T-cell (primary cell): Measurements from ENCODE around the gene LIN37. TPM values are rescaled to one million over a fixed set of nuclear protein-coding genes. Genes with fewer than 3 reads are reported as not detected.
A peak's percentile ranks its signal among the peaks of the same experiment; 100 is the strongest.

ENCODE experiments used
- ATAC-seq, 4 experiments: fragments of 200-7000 bp in 3 of 4; fragments of 150-1000 bp in 1 of 4; cut with Tn5 transposase; replicated peaks in 1 of 4; 1 replicate in 3 of 4; 2 replicates in 1 of 4; pipeline ENCODE4 v1.10.0; 2021; ENCODE audit warnings: moderate library complexity in 3 of 4, mild to moderate bottlenecking in 2 of 4, moderate number of reproducible peaks in 1 of 4
- CTCF ChIA-PET, 2 donors: fragments of 300-600 bp; sonication (Branson Sonifier 250); formaldehyde crosslinking; loops; one replicate each; lab custom pipeline; 2022; ENCODE audit warnings: antibody characterized with exemption in 2 of 2; lab: Charles Lee
- POLR2A ChIA-PET, 2 donors: fragments of 300-600 bp; sonication (Branson Sonifier 250); formaldehyde crosslinking; loops; one replicate each; lab custom pipeline; 2022; ENCODE audit warnings: antibody characterized with exemption in 2 of 2; lab: Charles Lee
- DNase-seq, 35 experiments: peaks; one replicate each; pipeline versions ENCODE4 v3.0.0 to v3.0.0-alpha.2; 2013 to 2023
- H3K27ac ChIP-seq: one replicate; pipeline ENCODE4 v1.5.1; 2013; ENCODE audit warnings: low read length
- H3K27me3 ChIP-seq, 2 experiments: replicated peaks in 1 of 2; 1 replicate in 1 of 2; 2 replicates in 1 of 2; pipeline versions ENCODE4 v1.6.1 to v1.7.0; 2013; ENCODE audit warnings: low read length in 1 of 2, mixed read lengths in 1 of 2; ENCODE audit not compliant: control insufficient read depth in 2 of 2, insufficient read depth in 2 of 2; ENCODE audit errors: extremely low read depth in 1 of 2
- H3K36me3 ChIP-seq, 2 donors: 1 replicate in 1 of 2; 2 replicates in 1 of 2; pipeline versions ENCODE4 v1.6.1 to v1.7.0; 2013; ENCODE audit warnings: low read length in 1 of 2; ENCODE audit not compliant: control insufficient read depth in 2 of 2, insufficient read depth in 1 of 2; ENCODE audit errors: extremely low read depth in 1 of 2
- H3K4me1 ChIP-seq, 2 experiments: 1 replicate in 1 of 2; 2 replicates in 1 of 2; pipeline versions ENCODE4 v1.6.1 to v1.7.0; 2013; ENCODE audit warnings: low read length in 2 of 2, mixed read lengths in 1 of 2; ENCODE audit not compliant: insufficient read depth in 2 of 2, control insufficient read depth in 1 of 2; ENCODE audit errors: extremely low read depth in 1 of 2
- H3K4me3 ChIP-seq, 2 donors: 1 replicate in 1 of 2; 2 replicates in 1 of 2; pipeline versions ENCODE4 v1.5.1 to v1.7.0; 2013; ENCODE audit warnings: mild to moderate bottlenecking in 2 of 2, low read length in 1 of 2, moderate library complexity in 1 of 2; ENCODE audit not compliant: control insufficient read depth in 1 of 2; ENCODE audit errors: extremely low read depth in 1 of 2
- H3K9me3 ChIP-seq: 2 replicates; pipeline ENCODE4 v1.7.0; 2013
- H3K27ac Mint-ChIP-seq, 2 donors: one replicate each; pipeline ENCODE4 v1.8.0; 2020 to 2021; ENCODE audit warnings: mild to moderate bottlenecking in 2 of 2, mixed read lengths in 2 of 2
- H3K27me3 Mint-ChIP-seq, 2 donors: one replicate each; pipeline ENCODE4 v1.8.0; 2021 to 2022; ENCODE audit warnings: mixed read lengths in 2 of 2
- H3K36me3 Mint-ChIP-seq: one replicate; pipeline ENCODE4 v1.8.0; 2021; ENCODE audit warnings: mixed read lengths
- H3K4me1 Mint-ChIP-seq, 3 donors: one replicate each; pipeline ENCODE4 v1.8.0; 2020 to 2022; ENCODE audit warnings: mixed read lengths in 3 of 3, mild to moderate bottlenecking in 1 of 3
- H3K4me3 Mint-ChIP-seq, 3 donors: one replicate each; pipeline ENCODE4 v1.8.0; 2020 to 2022; ENCODE audit warnings: mild to moderate bottlenecking in 3 of 3, mixed read lengths in 3 of 3, moderate library complexity in 3 of 3
- H3K9me3 Mint-ChIP-seq, 3 donors: one replicate each; pipeline ENCODE4 v1.8.0; 2020 to 2022; ENCODE audit warnings: mixed read lengths in 3 of 3
- WGBS: methylation state at CpG from one replicate; pipeline ENCODE4 v1.1.5; 2013; ENCODE audit warnings: missing lambda C conversion rate; ENCODE audit not compliant: insufficient coverage; 5-methylcytosine and 5-hydroxymethylcytosine counted together
- total RNA-seq, 35 experiments: library from RNA in 6 of 35; stranded (reverse) in 6 of 35; fragments of 120-200 nt in 1 of 35; gene quantifications; one replicate each; pipeline versions ENCODE4 v1.2.1 to v1.2.4 and lab custom pipeline; 2013 to 2026

LIN37 gene
- total RNA-seq, 5 donors from 2014 or later (not counting 1 experiment from before 2014, with no cell fraction given), result 11.8 to 23.6 (median 22.8) TPM

GRCh38 chr19:35753634-35754369 lies 5.4 kb downstream of the LIN37 start:
- ATAC-seq (no peak), DNase-seq (no peak)
- Histone ChIP-seq H3K36me3 (peaks cover 3 to 27% of the 10 kb centered on the region in 2 donors), H3K4me1 (peaks cover 22 to 47% of the 10 kb centered on the region in 2 experiments), H3K4me3 (no peak overlapping the region), H3K27me3 (peaks cover 0 to 21% of the 10 kb centered on the region in 2 experiments), H3K9me3 (no peaks in the 10 kb centered on the region), H3K27ac (no peak overlapping the region)
- Mint-ChIP-seq H3K36me3 (peaks cover 9% of the 10 kb centered on the region), H3K9me3 (no peaks in the 10 kb centered on the region), H3K27ac (no peak overlapping the region), H3K27me3 (peaks cover 7 to 10% of the 10 kb centered on the region in 2 donors), H3K4me1 (peaks cover 24 to 44% (median 37%) of the 10 kb centered on the region in 3 donors), H3K4me3 (no peak overlapping the region)
- ChIA-PET POLR2A (no interaction called here), CTCF (interaction anchor here (0.6 to 0.7 kb wide), 2 partner anchors 8 to 47 kb away, joined by 3 read pairs; partner anchors contain the start of gene PSENEN (in 1 of the 2))
- WGBS, result 94% methylated on average over 17 of the region's 20 CpGs

GRCh38 chr19:35754370-35755130 lies 6.2 kb downstream of the LIN37 start:
- no peak overlapping the region for H3K4me3 ChIP-seq
- peaks cover 20 to 48% of the 10 kb centered on the region in 2 experiments for H3K4me1 ChIP-seq
- Mint-ChIP-seq H3K4me3 (peak overlapping the region in 2 of 3 donors; percentile 52 to 60), H3K27me3 (peaks cover 7 to 10% of the 10 kb centered on the region in 2 donors), H3K4me1 (peaks cover 28 to 45% (median 40%) of the 10 kb centered on the region in 3 donors), H3K36me3 (peaks cover 10% of the 10 kb centered on the region), H3K27ac (no peak overlapping the region), H3K9me3 (no peaks in the 10 kb centered on the region)
- no peak overlapping the region for H3K27ac ChIP-seq
- 89% methylated on average over 6 of the region's 13 CpGs for WGBS
- peaks cover 0 to 21% of the 10 kb centered on the region in 2 experiments for H3K27me3 ChIP-seq
- no peaks in the 10 kb centered on the region for H3K9me3 ChIP-seq
- peaks cover 3 to 30% of the 10 kb centered on the region in 2 donors for H3K36me3 ChIP-seq
- POLR2A ChIA-PET, result no interaction called here
- ATAC-seq, result no peak
- no peak for DNase-seq
- CTCF ChIA-PET, result interaction anchor here in 1 of 2 donors (0.7 kb wide), 1 partner anchor 9 kb away, joined by 3 read pairs; the partner anchor contains the start of gene PSENEN

- CTCF ChIA-PET, result no interaction called here
- peaks cover 0 to 21% of the 10 kb centered on the region in 2 experiments for H3K27me3 ChIP-seq
- H3K9me3 ChIP-seq, result no peaks in the 10 kb centered on the region
- POLR2A ChIA-PET, result no interaction called here
- no peak overlapping the region for H3K27ac Mint-ChIP-seq
- peak overlapping the region; percentile 29 to 60 (median 52) for H3K4me3 Mint-ChIP-seq
- 74% methylated on average over 17 of the region's 17 CpGs for WGBS
- peak overlapping the region in 1 of 2 donors; percentile 47 for H3K4me3 ChIP-seq
- H3K27ac ChIP-seq, result no peak overlapping the region
- peaks cover 3 to 35% of the 10 kb centered on the region in 2 donors for H3K36me3 ChIP-seq
- peaks cover 20 to 47% of the 10 kb centered on the region in 2 experiments for H3K4me1 ChIP-seq
- DNase-seq, result no peak
- peaks cover 7 to 10% of the 10 kb centered on the region in 2 donors for H3K27me3 Mint-ChIP-seq
- no peaks in the 10 kb centered on the region for H3K9me3 Mint-ChIP-seq
- ATAC-seq, result no peak
- peaks cover 31 to 46% (median 36%) of the 10 kb centered on the region in 3 donors for H3K4me1 Mint-ChIP-seq
- H3K36me3 Mint-ChIP-seq, result peaks cover 13% of the 10 kb centered on the region
These were observed 6.8 kb downstream of the LIN37 start for GRCh38 chr19:35755131-35755549.

GRCh38 chr19:35755550-35756376 lies 7.4 kb downstream of the LIN37 start:
- H3K4me3 Mint-ChIP-seq, result peak overlapping the region in 2 of 3 donors; percentile 41 to 89
- H3K27ac ChIP-seq, result no peak overlapping the region
- H3K27ac Mint-ChIP-seq, result no peak overlapping the region
- DNase-seq (peak in 34 of 35 experiments; percentile 27 to 73 (median 50)), ATAC-seq (peak in 1 of 4 experiments; percentile 10)
- H3K9me3 ChIP-seq, result no peaks in the 10 kb centered on the region
- peaks cover 0 to 21% of the 10 kb centered on the region in 2 experiments for H3K27me3 ChIP-seq
- ChIA-PET CTCF (no interaction called here), POLR2A (no interaction called here)
- peaks cover 14% of the 10 kb centered on the region for H3K36me3 Mint-ChIP-seq
- no peaks in the 10 kb centered on the region for H3K9me3 Mint-ChIP-seq
- peaks cover 20 to 43% of the 10 kb centered on the region in 2 experiments for H3K4me1 ChIP-seq
- H3K4me3 ChIP-seq, result peak overlapping the region in 1 of 2 donors; percentile 47
- H3K27me3 Mint-ChIP-seq, result peaks cover 7 to 10% of the 10 kb centered on the region in 2 donors
- H3K4me1 Mint-ChIP-seq, result peaks cover 32 to 51% (median 34%) of the 10 kb centered on the region in 3 donors
- WGBS, result 40% methylated on average over 70 of the region's 74 CpGs
- peaks cover 7 to 36% of the 10 kb centered on the region in 2 donors for H3K36me3 ChIP-seq

GRCh38 chr19:35756377-35757230 lies 8.2 kb downstream of the LIN37 start, which contains the start of gene HSPB6:
TSS of gene HSPB6 (minus strand) at chr19:35757029. CDS start at chr19:35757008, 21 bp downstream.
- POLR2A ChIA-PET, result no interaction called here
- peaks cover 20 to 43% of the 10 kb centered on the region in 2 experiments for H3K4me1 ChIP-seq
- peaks cover 12 to 40% of the 10 kb centered on the region in 2 donors for H3K36me3 ChIP-seq
- peak within 1 kb of the TSS; percentile 87 for H3K27ac ChIP-seq
- H3K4me1 Mint-ChIP-seq, result peaks cover 32 to 51% (median 34%) of the 10 kb centered on the region in 3 donors
- H3K4me3 ChIP-seq, result peak within 1 kb of the TSS; percentile 83 to 100
- peak within 1 kb of the TSS; percentile 91 to 95 for H3K27ac Mint-ChIP-seq
- H3K4me3 Mint-ChIP-seq, result peak within 1 kb of the TSS; percentile 89 to 95 (median 93)
- peaks cover 0 to 21% of the 10 kb centered on the region in 2 experiments for H3K27me3 ChIP-seq
- H3K9me3 Mint-ChIP-seq, result no peaks in the 10 kb centered on the region
- H3K9me3 ChIP-seq, result no peaks in the 10 kb centered on the region
- CTCF ChIA-PET, result interaction anchor here in 1 of 2 donors (0.7 kb wide), 1 partner anchor 159 kb away, joined by 3 read pairs; no protein-coding TSS in a partner anchor
- H3K27me3 Mint-ChIP-seq, result peaks cover 7 to 10% of the 10 kb centered on the region in 2 donors
- 46% methylated on average over 45 of the region's 52 CpGs for WGBS
- DNase-seq (no peak), ATAC-seq (no peak)
- peaks cover 17% of the 10 kb centered on the region for H3K36me3 Mint-ChIP-seq
